IMR-90 (cell line): ENCODE measurements around the gene ZEB2. TPM values are rescaled to one million over a fixed set of nuclear protein-coding genes. Genes with fewer than 3 reads are reported as not detected.

Source experiments
- BHLHE40 ChIP-seq: fragments of 150-350 bp; IDR thresholded peaks from 2 replicates; pipeline ENCODE4 v1.6.1; 2016; ENCODE audit warnings: mild to moderate bottlenecking, low read depth, low read length
- ELK1 ChIP-seq: fragments of 150-350 bp; IDR thresholded peaks from 2 replicates; pipeline ENCODE4 v1.6.1; 2016; ENCODE audit warnings: low read depth, mild to moderate bottlenecking, low read length, moderate library complexity, borderline replicate concordance
- MAZ ChIP-seq: IDR thresholded peaks from 2 replicates; pipeline ENCODE4 v1.6.1; 2012; ENCODE audit warnings: low read depth, mild to moderate bottlenecking, low read length, improper control_type of control experiment, moderate library complexity, borderline replicate concordance
- MXI1 ChIP-seq: IDR thresholded peaks from 2 replicates; pipeline ENCODE4 v1.6.1; 2012; ENCODE audit warnings: low read depth, mild to moderate bottlenecking, low read length, moderate library complexity, borderline replicate concordance
- RCOR1 ChIP-seq: IDR thresholded peaks from 2 replicates; pipeline ENCODE4 v1.6.1; 2012; ENCODE audit warnings: mild to moderate bottlenecking, low read length, improper control_type of control experiment; ENCODE audit not compliant: insufficient replicate concordance
- polyA plus RNA-seq, 3 experiments: library from polyadenylated mRNA; depleted of rRNA; stranded (reverse); fragments of >200 nt; gene quantifications; 2 replicates each; pipeline ENCODE4 v1.2.3, GENCODE V29; 2012; ENCODE audit warnings: low replicate concordance in 1 of 3
- total RNA-seq: library from RNA; depleted of rRNA; stranded (reverse); fragments of >200 nt; gene quantifications from 2 replicates; pipeline ENCODE4 v1.2.3, GENCODE V29; 2012

ZEB2 gene
- total and polyA plus RNA-seq, 2 of the 4 experiments (the other 2 are of a cell fraction): 22.4 to 50.9 TPM

- TF ChIP-seq MAZ: no peak
- TF ChIP-seq MXI1: no peak
- TF ChIP-seq RCOR1: no peak
- no peak for TF ChIP-seq BHLHE40
- TF ChIP-seq ELK1: no peak
Measured at GRCh38 chr2:144522176-144522896, 2.4 kb upstream of the ZEB2 start (continued).
